KMS-11 (cell line): ENCODE data around the gene GALNT8.

Source experiments
- H2AFZ ChIP-seq: fragments of 200-600 bp; sonication (generic); 2 replicates; pipeline ENCODE4 v1.6.1; 2016; ENCODE audit warnings: antibody characterized with exemption, mixed run types, low read depth
- H3K27ac ChIP-seq: fragments of 200-600 bp; sonication (generic); 2 replicates; pipeline ENCODE4 v1.6.1; 2016; ENCODE audit warnings: mild to moderate bottlenecking, mixed run types
- H3K27me3 ChIP-seq: fragments of 200-600 bp; sonication (generic); 2 replicates; pipeline ENCODE4 v1.6.1; 2017; ENCODE audit warnings: mild to moderate bottlenecking, low read depth, mixed run types, moderate library complexity; ENCODE audit not compliant: insufficient read depth
- H3K36me3 ChIP-seq: fragments of 200-600 bp; sonication (generic); 2 replicates; pipeline ENCODE4 v1.6.1; 2017; ENCODE audit warnings: mild to moderate bottlenecking, mixed run types; ENCODE audit not compliant: insufficient read depth
- H3K4me1 ChIP-seq: fragments of 200-600 bp; sonication (generic); 2 replicates; pipeline ENCODE4 v1.6.1; 2016; ENCODE audit warnings: mild to moderate bottlenecking, low read depth, mixed run types; ENCODE audit not compliant: poor library complexity, severe bottlenecking
- H3K4me2 ChIP-seq: fragments of 200-600 bp; sonication (generic); 2 replicates; pipeline ENCODE4 v1.7.0; 2016; ENCODE audit warnings: mild to moderate bottlenecking, mixed run types
- H3K4me3 ChIP-seq: fragments of 200-600 bp; sonication (generic); IDR thresholded peaks from 2 replicates; pipeline ENCODE4 v1.6.1; 2017; ENCODE audit warnings: low read depth, low read length, mixed read lengths; ENCODE audit not compliant: insufficient read depth
- H3K79me2 ChIP-seq: fragments of 200-600 bp; sonication (generic); 2 replicates; pipeline ENCODE4 v1.6.1; 2016; ENCODE audit warnings: low read depth, mixed run types; ENCODE audit not compliant: insufficient read depth
- H3K9ac ChIP-seq: fragments of 200-600 bp; sonication (generic); 2 replicates; pipeline ENCODE4 v1.6.1; 2016; ENCODE audit warnings: mild to moderate bottlenecking, mixed run types
- H4K20me1 ChIP-seq: fragments of 200-600 bp; sonication (generic); 2 replicates; pipeline ENCODE4 v1.6.1; 2016; ENCODE audit warnings: mild to moderate bottlenecking, mixed run types; ENCODE audit not compliant: insufficient read depth
- CTCF ChIP-seq: fragments of 200-600 bp; sonication (generic); conservative IDR thresholded peaks from 2 replicates; pipeline ENCODE4 v1.6.1; 2017; ENCODE audit warnings: low read depth, mild to moderate bottlenecking, antibody characterized with exemption, low read length, moderate library complexity, mixed read lengths

Gene GALNT8

GRCh38 chr12:4690760-4691159 is 29.4 kb upstream of the GALNT8 start:
- Histone ChIP-seq H4K20me1 (no peaks in the 10 kb centered on the region), H2AFZ (no peak overlapping the region), H3K4me3 (no peak overlapping the region), H3K4me2 (no peak overlapping the region), H3K27me3 (no peaks in the 10 kb centered on the region), H3K4me1 (no peaks in the 10 kb centered on the region), H3K79me2 (no peaks in the 10 kb centered on the region), H3K36me3 (no peaks in the 10 kb centered on the region), H3K27ac (no peak overlapping the region), H3K9ac (no peak overlapping the region)
- no peak for TF ChIP-seq CTCF

- Histone ChIP-seq H3K79me2 (no peaks in the 10 kb centered on the region), H3K9ac (no peak overlapping the region), H3K4me1 (no peaks in the 10 kb centered on the region), H3K27ac (no peak overlapping the region), H3K36me3 (no peaks in the 10 kb centered on the region), H3K27me3 (no peaks in the 10 kb centered on the region), H3K4me3 (no peak overlapping the region), H4K20me1 (no peaks in the 10 kb centered on the region), H3K4me2 (no peak overlapping the region), H2AFZ (no peak overlapping the region)
- no peak for TF ChIP-seq CTCF
Observed at GRCh38 chr12:4700621-4701026, 19.6 kb upstream of the GALNT8 start.

DNA sequence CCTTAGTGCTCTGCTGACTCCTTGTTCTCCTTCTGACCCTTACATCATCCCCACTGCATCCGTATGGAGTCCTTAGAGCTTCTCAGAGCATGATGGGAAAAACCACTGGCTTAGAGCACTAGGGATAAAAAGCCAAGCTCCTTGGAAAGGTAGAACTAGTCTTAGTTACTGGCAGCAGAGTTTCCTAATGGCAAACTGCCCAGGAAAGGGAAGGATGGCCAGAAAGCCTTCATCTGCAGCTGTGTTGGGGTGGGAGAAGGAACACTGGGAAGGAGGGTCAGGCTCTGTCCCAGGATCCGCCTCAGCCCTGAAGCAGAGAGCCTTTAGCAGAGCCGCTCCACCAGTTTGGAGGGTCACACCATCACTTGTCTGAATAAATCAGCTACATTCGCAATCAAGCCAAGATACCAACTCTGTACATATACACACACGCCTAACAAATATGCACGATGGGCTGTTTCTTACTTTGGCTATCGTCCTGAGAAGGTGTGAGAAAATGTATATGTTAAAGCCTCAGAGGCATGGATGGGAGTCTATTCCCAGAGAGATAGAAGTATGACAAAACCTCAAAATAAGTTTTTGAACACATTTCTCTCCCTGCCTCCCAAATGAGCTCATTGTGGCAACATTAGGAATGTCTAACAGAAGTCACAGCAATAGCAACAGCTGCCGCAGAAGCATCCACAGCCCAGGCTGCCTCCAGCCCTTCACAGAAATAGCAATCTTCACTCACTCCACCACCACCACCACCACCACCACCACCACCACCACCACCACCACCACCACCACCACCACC is 18.6 kb upstream of the GALNT8 start:
- H3K4me3 ChIP-seq, result no peak overlapping the region
- H3K4me2 ChIP-seq, result no peak overlapping the region
- no peak for TF ChIP-seq CTCF
- no peak overlapping the region for H2AFZ ChIP-seq
- no peaks in the 10 kb centered on the region for H4K20me1 ChIP-seq
- H3K9ac ChIP-seq, result no peak overlapping the region
- no peaks in the 10 kb centered on the region for H3K4me1 ChIP-seq
- no peaks in the 10 kb centered on the region for H3K27me3 ChIP-seq
- no peaks in the 10 kb centered on the region for H3K36me3 ChIP-seq
- no peak overlapping the region for H3K27ac ChIP-seq
- H3K79me2 ChIP-seq, result no peaks in the 10 kb centered on the region

- no peaks in the 10 kb centered on the region for H4K20me1 ChIP-seq
- no peak for TF ChIP-seq CTCF
- H3K79me2 ChIP-seq, result no peaks in the 10 kb centered on the region
- H3K4me1 ChIP-seq, result no peaks in the 10 kb centered on the region
- no peak overlapping the region for H3K4me2 ChIP-seq
- no peaks in the 10 kb centered on the region for H3K36me3 ChIP-seq
- no peak overlapping the region for H2AFZ ChIP-seq
- no peak overlapping the region for H3K4me3 ChIP-seq
- no peak overlapping the region for H3K27ac ChIP-seq
- no peaks in the 10 kb centered on the region for H3K27me3 ChIP-seq
- H3K9ac ChIP-seq, result no peak overlapping the region
Observed at GRCh38 chr12:4703676-4704075, 16.5 kb upstream of the GALNT8 start.
